DND-41 (cell line): ENCODE data around the gene BCAS3.

ENCODE experiments used
- ATAC-seq: fragments of 200-7000 bp; cut with Tn5 transposase; 3 replicates; pipeline ENCODE4 v1.9.1; 2021; ENCODE audit warnings: low read depth; ENCODE audit not compliant: insufficient read depth
- DNase-seq: peaks from one replicate; pipeline ENCODE4 v3.0.0-alpha.2; 2020
- H2AFZ ChIP-seq: 2 replicates; pipeline ENCODE4 v1.6.0; 2012; ENCODE audit warnings: low read depth, low read length
- H3K27ac ChIP-seq: 2 replicates; pipeline ENCODE4 v1.5.1; 2012; ENCODE audit warnings: low read length, inconsistent platforms
- H3K27me3 ChIP-seq: fragments of 200-600 bp; sonication (generic); 2 replicates; pipeline ENCODE4 v1.6.0; 2012; ENCODE audit warnings: low read length, mild to moderate bottlenecking, inconsistent platforms; ENCODE audit not compliant: insufficient read depth, poor library complexity
- H3K36me3 ChIP-seq: 2 replicates; pipeline ENCODE4 v1.5.1; 2012; ENCODE audit warnings: low read length, inconsistent platforms; ENCODE audit not compliant: insufficient read depth
- H3K4me1 ChIP-seq: 2 replicates; pipeline ENCODE4 v1.5.1; 2012; ENCODE audit warnings: mild to moderate bottlenecking, low read length; ENCODE audit not compliant: insufficient read depth
- H3K4me2 ChIP-seq: 2 replicates; pipeline ENCODE4 v1.6.0; 2012; ENCODE audit warnings: mild to moderate bottlenecking, moderate library complexity, low read length, inconsistent platforms; ENCODE audit not compliant: insufficient read depth
- H3K4me3 ChIP-seq, 2 experiments: fragments of 200-600 bp in 1 of 2; shearing (Covaris generic) in 1 of 2; 2 replicates each; pipeline ENCODE4 v1.5.1; 2012 to 2016; ENCODE audit warnings: inconsistent platforms in 2 of 2, low read length in 2 of 2, mild to moderate bottlenecking in 2 of 2, low read depth in 1 of 2, moderate library complexity in 1 of 2
- H3K79me2 ChIP-seq: 2 replicates; pipeline ENCODE4 v1.6.0; 2012; ENCODE audit warnings: low read length, inconsistent platforms; ENCODE audit not compliant: insufficient read depth
- H3K9ac ChIP-seq: 2 replicates; pipeline ENCODE4 v1.6.0; 2012; ENCODE audit warnings: low read depth, mild to moderate bottlenecking, inconsistent platforms, low read length, moderate library complexity
- H3K9me3 ChIP-seq: 2 replicates; pipeline ENCODE4 v1.5.1; 2012; ENCODE audit warnings: low read length, moderate library complexity, mild to moderate bottlenecking, inconsistent platforms; ENCODE audit not compliant: insufficient read depth, severe bottlenecking
- H4K20me1 ChIP-seq: 2 replicates; pipeline ENCODE4 v1.6.0; 2012; ENCODE audit warnings: low read length; ENCODE audit not compliant: insufficient read depth
- CTCF ChIP-seq: IDR thresholded peaks from 2 replicates; pipeline ENCODE4 v1.5.1; 2012; ENCODE audit warnings: borderline replicate concordance, low read length, moderate library complexity, mild to moderate bottlenecking; ENCODE audit not compliant: poor library complexity, severe bottlenecking; ENCODE audit errors: extremely low read depth
- EZH2 ChIP-seq: IDR thresholded peaks from 3 replicates; pipeline ENCODE4 v1.6.1; 2012; ENCODE audit warnings: borderline replicate concordance, low read depth, mild to moderate bottlenecking, moderate library complexity, low read length, inconsistent platforms; ENCODE audit not compliant: severe bottlenecking

BCAS3 gene

GRCh38 chr17:61199431-61200338, 522.0 kb downstream of the BCAS3 start:
- Histone ChIP-seq H3K4me3 (no peak overlapping the region), H2AFZ (no peak overlapping the region), H3K27me3 (no peaks in the 10 kb centered on the region), H4K20me1 (no peaks in the 10 kb centered on the region), H3K36me3 (no peaks in the 10 kb centered on the region), H3K9ac (no peak overlapping the region), H3K4me2 (no peak overlapping the region), H3K27ac (no peak overlapping the region), H3K79me2 (no peaks in the 10 kb centered on the region), H3K9me3 (no peaks in the 10 kb centered on the region), H3K4me1 (no peaks in the 10 kb centered on the region)
- no peak for TF ChIP-seq CTCF
- TF ChIP-seq EZH2: no peak
- DNase-seq (no peak), ATAC-seq (no peak)

- Histone ChIP-seq H3K9me3 (no peaks in the 10 kb centered on the region), H3K4me3 (no peak overlapping the region), H4K20me1 (no peaks in the 10 kb centered on the region), H3K4me2 (no peak overlapping the region), H3K4me1 (no peaks in the 10 kb centered on the region), H3K27me3 (no peaks in the 10 kb centered on the region), H2AFZ (no peak overlapping the region), H3K9ac (no peak overlapping the region), H3K36me3 (no peaks in the 10 kb centered on the region), H3K79me2 (no peaks in the 10 kb centered on the region), H3K27ac (no peak overlapping the region)
- TF ChIP-seq EZH2 (no peak), CTCF (no peak)
- no peak for ATAC-seq
- DNase-seq: no peak
Measured at GRCh38 chr17:61200339-61200715, 522.7 kb downstream of the BCAS3 start.

DNA sequence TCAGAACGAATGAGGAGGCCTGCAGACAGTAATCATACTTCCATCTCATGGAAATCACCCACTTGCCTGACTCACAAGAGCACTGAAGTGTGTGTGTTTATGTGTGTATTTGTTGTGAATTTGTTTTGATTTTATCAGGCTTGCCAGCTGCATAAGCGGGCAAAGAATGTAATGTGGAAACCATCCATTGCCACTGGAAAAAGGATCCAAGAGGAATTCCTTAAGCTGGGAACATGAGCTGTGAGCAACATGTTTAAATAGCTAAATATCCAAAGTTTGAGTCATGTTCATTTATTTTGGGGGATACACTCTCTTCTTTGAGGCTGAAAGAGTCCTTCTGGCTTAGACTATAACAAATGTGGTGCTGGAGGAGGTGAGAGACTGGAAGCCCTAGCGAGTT, 523.6 kb downstream of the BCAS3 start:
- H2AFZ ChIP-seq: no peak overlapping the region
- no peak for ATAC-seq

More for the DNA sequence above, 523.6 kb downstream of the BCAS3 start:
- DNase-seq: no peak
- no peak overlapping the region for H3K9ac ChIP-seq
- no peak overlapping the region for H3K27ac ChIP-seq
- H4K20me1 ChIP-seq: no peaks in the 10 kb centered on the region
- H3K4me2 ChIP-seq: no peak overlapping the region
- no peak for TF ChIP-seq EZH2
- no peak for TF ChIP-seq CTCF
- H3K36me3 ChIP-seq: no peaks in the 10 kb centered on the region
- H3K9me3 ChIP-seq: no peaks in the 10 kb centered on the region
- H3K4me1 ChIP-seq: no peaks in the 10 kb centered on the region
- H3K4me3 ChIP-seq: no peak overlapping the region
- no peaks in the 10 kb centered on the region for H3K79me2 ChIP-seq
- no peaks in the 10 kb centered on the region for H3K27me3 ChIP-seq
